Lower leg skin (tissue), 3 donors: Measurements from ENCODE around the gene TMA7.
A peak's percentile ranks its signal among the peaks of the same experiment; 100 is the strongest.

Experiments
- POLR2A ChIP-seq, 2 donors: fragments of 450-650 bp; IDR thresholded peaks; one replicate each; pipeline ENCODE4 v1.6.1; 2016 to 2017; ENCODE audit warnings: antibody characterized with exemption in 2 of 2, mild to moderate bottlenecking in 1 of 2, moderate library complexity in 1 of 2
- TF ChIP-seq, protein P1 (sequence below), 3 donors: fragments of 450-650 bp; IDR thresholded peaks; one replicate each; pipeline ENCODE4 v1.5.1; 2016; ENCODE audit warnings: antibody characterized with exemption in 3 of 3, mild to moderate bottlenecking in 3 of 3, moderate library complexity in 2 of 3

DNA sequence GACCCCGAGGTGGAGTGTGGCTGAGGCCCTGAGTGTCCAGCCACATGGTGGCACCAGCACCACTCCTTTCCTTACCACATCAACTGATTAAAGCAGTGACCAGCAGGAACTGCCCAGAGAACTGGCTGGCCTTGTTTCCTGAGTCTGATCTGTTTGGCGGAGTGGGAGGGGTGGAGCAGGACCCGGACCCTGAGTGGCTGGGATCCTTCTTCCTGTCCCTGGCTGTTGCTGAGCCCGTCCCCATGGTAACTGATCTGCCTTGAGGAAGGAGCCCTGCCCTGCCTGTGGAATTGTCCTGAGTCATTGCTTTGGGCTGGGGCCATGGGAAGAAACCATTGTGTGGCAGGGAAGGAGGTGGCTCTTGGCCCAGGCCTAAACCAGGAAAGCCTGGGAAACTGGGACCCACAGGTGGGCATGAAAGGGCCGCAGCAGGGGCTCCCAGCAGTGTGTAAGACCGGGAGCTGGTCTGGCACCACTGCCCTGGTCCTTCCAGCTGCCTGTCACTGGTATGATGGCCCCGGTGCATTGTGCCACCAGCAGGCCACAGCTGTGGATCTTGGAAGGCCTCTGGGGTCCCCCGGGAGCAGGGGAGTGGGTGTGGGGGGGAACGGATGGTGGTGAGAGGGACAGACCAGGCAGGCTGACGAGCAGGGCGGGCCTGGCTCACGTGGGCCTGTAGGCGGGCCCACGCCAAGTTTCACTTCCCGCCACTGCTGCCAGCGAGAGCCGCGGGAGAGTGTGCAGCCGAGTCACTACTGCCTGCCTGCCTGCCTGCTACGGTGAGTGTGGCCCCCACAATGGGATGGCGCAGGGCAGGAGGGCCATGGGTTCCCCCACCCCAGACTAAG is 25.7 kb downstream of the TMA7 start:
- TF ChIP-seq POLR2A (IDR thresholded peaks at IDR 0.05), result peak in 1 of 2 donors; percentile 24
- TF ChIP-seq, protein P1, sequence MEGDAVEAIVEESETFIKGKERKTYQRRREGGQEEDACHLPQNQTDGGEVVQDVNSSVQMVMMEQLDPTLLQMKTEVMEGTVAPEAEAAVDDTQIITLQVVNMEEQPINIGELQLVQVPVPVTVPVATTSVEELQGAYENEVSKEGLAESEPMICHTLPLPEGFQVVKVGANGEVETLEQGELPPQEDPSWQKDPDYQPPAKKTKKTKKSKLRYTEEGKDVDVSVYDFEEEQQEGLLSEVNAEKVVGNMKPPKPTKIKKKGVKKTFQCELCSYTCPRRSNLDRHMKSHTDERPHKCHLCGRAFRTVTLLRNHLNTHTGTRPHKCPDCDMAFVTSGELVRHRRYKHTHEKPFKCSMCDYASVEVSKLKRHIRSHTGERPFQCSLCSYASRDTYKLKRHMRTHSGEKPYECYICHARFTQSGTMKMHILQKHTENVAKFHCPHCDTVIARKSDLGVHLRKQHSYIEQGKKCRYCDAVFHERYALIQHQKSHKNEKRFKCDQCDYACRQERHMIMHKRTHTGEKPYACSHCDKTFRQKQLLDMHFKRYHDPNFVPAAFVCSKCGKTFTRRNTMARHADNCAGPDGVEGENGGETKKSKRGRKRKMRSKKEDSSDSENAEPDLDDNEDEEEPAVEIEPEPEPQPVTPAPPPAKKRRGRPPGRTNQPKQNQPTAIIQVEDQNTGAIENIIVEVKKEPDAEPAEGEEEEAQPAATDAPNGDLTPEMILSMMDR (IDR thresholded peaks at IDR 0.05), result peak in 1 of 3 donors; percentile 74
